Subcutaneous abdominal adipose tissue (tissue), 5 donors: ENCODE results near the gene EPN2.
"Not testable (repeated sequence)": the region's sequence is repeated elsewhere in the genome, so short reads cannot be mapped to it uniquely, and the experiment has no call there.

Experiments
- H3K27ac ChIP-seq: one replicate; pipeline ENCODE4 v1.7.0; 2013; ENCODE audit warnings: low read depth, mild to moderate bottlenecking, inconsistent platforms, low read length, moderate library complexity
- H3K27me3 ChIP-seq, 5 donors: one replicate each; pipeline ENCODE4 v1.7.0; 2013; ENCODE audit warnings: low read length in 5 of 5, inconsistent platforms in 1 of 5; ENCODE audit not compliant: control insufficient read depth in 5 of 5, insufficient read depth in 4 of 5
- H3K36me3 ChIP-seq, 5 donors: one replicate each; pipeline ENCODE4 v1.7.0; 2013; ENCODE audit warnings: low read length in 5 of 5; ENCODE audit not compliant: control insufficient read depth in 5 of 5, insufficient read depth in 5 of 5
- H3K4me1 ChIP-seq, 5 donors: one replicate each; pipeline ENCODE4 v1.7.0; 2013; ENCODE audit warnings: low read length in 5 of 5, mild to moderate bottlenecking in 3 of 5, moderate library complexity in 1 of 5; ENCODE audit not compliant: control insufficient read depth in 5 of 5, insufficient read depth in 5 of 5
- H3K4me3 ChIP-seq, 5 donors: one replicate each; pipeline ENCODE4 v1.7.0; 2013; ENCODE audit warnings: low read length in 5 of 5, low read depth in 1 of 5
- H3K9ac ChIP-seq, 5 donors: one replicate each; pipeline ENCODE4 v1.7.0; 2013; ENCODE audit warnings: low read length in 5 of 5, mild to moderate bottlenecking in 4 of 5, moderate library complexity in 3 of 5
- H3K9me3 ChIP-seq, 5 donors: one replicate each; pipeline ENCODE4 v1.7.0; 2013; ENCODE audit warnings: low read length in 5 of 5; ENCODE audit not compliant: control insufficient read depth in 5 of 5
- donor health status: healthy.
- donor health status: healthy.
- donor health status: healthy.
- donor health status: healthy.
- donor health status: healthy.

EPN2 gene

DNA sequence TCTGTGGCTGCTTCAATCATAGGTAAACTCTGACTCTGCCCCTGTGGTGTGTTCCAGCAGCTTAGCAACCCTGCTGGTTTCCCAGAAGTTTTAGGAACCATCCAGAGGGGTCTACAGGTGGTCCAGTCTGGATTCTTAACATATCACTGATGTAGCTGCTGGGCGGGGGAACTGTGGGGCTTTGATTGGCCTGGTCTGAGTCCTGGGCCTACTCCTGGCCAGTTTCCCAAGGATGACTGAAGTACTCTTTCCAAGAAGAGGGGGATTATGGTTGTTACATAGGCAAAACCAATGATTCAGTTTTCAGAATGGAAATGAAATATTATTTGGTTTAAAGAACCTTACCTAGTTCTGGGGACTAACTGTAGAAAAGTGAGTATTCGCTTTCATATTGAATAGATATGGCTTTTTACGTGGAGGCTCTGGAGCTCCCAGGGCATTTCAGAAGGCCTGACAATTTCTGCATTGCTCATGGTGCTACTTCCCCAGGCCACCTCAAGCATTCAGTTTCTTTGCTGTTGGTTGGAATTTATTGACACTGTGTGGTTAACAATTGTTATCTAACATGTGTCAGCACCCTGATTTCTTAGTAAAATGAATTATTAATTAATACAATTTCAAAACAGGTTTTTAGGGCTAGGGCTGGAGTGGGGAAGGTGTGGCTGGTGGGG is 38.4 kb downstream of the EPN2 start:
- Histone ChIP-seq H3K9ac (no peak overlapping the region), H3K9me3 (no peaks in the 10 kb centered on the region), H3K36me3 (peaks cover 0 to 13% (median 7%) of the 10 kb centered on the region in 5 donors), H3K4me3 (no peak overlapping the region), H3K27ac (no peak overlapping the region), H3K4me1 (peaks cover 0 to 22% (median 9%) of the 10 kb centered on the region in 5 donors), H3K27me3 (no peaks in the 10 kb centered on the region)

DNA sequence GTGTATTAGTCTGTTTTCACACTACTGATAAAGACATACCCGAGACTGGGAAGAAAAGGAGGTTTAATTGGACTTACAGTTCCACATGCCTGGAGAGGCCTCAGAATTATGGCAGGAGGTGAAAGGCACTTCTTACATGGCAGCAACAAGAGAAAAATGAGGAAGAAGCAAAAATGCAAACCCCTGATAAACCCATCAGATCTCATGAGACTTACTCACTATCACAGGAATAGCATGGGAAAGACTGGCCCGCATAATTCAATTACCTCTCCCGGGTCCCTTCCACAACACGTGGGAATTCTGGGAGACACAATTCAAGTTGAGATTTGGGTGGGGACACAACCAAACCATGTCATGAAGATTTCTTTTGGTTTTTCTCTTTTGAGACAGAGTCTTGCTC is 41.1 kb downstream of the EPN2 start:
- peaks cover 1 to 16% (median 10%) of the 10 kb centered on the region in 5 donors for H3K4me1 ChIP-seq
- not testable (repeated sequence) for H3K27me3 ChIP-seq, H3K27ac ChIP-seq

GRCh38 chr17:19278729-19279128 is 41.6 kb downstream of the EPN2 start:
- Histone ChIP-seq H3K4me1 (peaks cover 1 to 18% (median 10%) of the 10 kb centered on the region in 5 donors), H3K27me3 (no peaks in the 10 kb centered on the region), H3K9ac (no peak overlapping the region), H3K27ac (no peak overlapping the region), H3K4me3 (no peak overlapping the region), H3K36me3 (peaks cover 0 to 17% (median 14%) of the 10 kb centered on the region in 5 donors), H3K9me3 (no peaks in the 10 kb centered on the region)

More for the DNA sequence above, 41.1 kb downstream of the EPN2 start:
- H3K36me3 ChIP-seq, result peaks cover 0 to 13% (median 10%) of the 10 kb centered on the region in 5 donors
- H3K9me3 ChIP-seq, H3K9ac ChIP-seq, H3K4me3 ChIP-seq: not testable (repeated sequence)

GRCh38 chr17:19281161-19281560 is 44.0 kb downstream of the EPN2 start:
- Histone ChIP-seq H3K36me3 (peaks cover 0 to 15% (median 9%) of the 10 kb centered on the region in 5 donors), H3K9me3 (no peaks in the 10 kb centered on the region), H3K4me1 (peaks cover 2 to 23% (median 13%) of the 10 kb centered on the region in 5 donors), H3K9ac (no peak overlapping the region), H3K27ac (no peak overlapping the region), H3K27me3 (no peaks in the 10 kb centered on the region), H3K4me3 (no peak overlapping the region)

- Histone ChIP-seq H3K27me3 (no peaks in the 10 kb centered on the region), H3K36me3 (peaks cover 0 to 28% (median 9%) of the 10 kb centered on the region in 5 donors), H3K27ac (no peak overlapping the region), H3K9ac (no peak overlapping the region), H3K4me1 (peaks cover 2 to 30% (median 15%) of the 10 kb centered on the region in 5 donors), H3K4me3 (no peak overlapping the region), H3K9me3 (no peaks in the 10 kb centered on the region)
These were observed 47.1 kb downstream of the EPN2 start for GRCh38 chr17:19284005-19284959.

DNA sequence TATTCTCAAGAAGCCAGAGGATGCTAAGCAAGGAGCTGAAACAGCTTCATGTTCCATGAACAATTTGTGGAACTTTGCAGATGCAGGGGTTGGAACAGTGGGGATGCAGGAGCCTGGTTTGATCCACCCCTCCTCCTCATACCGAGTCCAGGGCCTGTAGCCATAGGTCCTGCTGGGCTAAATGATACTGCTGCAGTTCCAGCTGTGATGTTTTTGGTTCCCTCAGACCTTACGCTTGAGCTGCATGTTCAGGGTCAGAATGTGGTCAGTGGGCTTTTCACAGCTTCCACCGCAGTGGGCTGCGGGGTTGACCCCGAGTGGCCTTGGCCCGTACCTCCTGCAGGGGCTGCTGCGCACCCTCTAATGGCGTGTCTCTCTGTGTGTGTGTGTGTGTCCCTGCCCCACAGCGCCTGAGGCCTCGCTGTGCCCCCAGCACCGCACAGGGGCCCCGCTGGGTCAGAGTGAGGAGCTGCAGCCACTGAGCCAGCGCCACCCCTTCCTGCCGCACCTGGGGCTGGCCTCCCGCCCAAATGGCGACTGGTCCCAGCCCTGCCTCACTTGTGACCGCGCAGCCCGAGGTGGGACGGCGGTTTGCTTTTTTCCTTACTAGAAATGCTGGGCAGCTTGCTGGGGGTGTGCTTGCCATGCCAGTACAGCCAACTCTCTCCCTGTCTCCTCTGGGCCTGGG is 48.2 kb downstream of the EPN2 start:
- Histone ChIP-seq H3K9ac (no peak overlapping the region), H3K4me1 (peaks cover 3 to 36% (median 21%) of the 10 kb centered on the region in 5 donors), H3K9me3 (no peaks in the 10 kb centered on the region), H3K27me3 (no peaks in the 10 kb centered on the region), H3K36me3 (peaks cover 0 to 28% (median 9%) of the 10 kb centered on the region in 5 donors), H3K27ac (no peak overlapping the region), H3K4me3 (no peak overlapping the region)

DNA sequence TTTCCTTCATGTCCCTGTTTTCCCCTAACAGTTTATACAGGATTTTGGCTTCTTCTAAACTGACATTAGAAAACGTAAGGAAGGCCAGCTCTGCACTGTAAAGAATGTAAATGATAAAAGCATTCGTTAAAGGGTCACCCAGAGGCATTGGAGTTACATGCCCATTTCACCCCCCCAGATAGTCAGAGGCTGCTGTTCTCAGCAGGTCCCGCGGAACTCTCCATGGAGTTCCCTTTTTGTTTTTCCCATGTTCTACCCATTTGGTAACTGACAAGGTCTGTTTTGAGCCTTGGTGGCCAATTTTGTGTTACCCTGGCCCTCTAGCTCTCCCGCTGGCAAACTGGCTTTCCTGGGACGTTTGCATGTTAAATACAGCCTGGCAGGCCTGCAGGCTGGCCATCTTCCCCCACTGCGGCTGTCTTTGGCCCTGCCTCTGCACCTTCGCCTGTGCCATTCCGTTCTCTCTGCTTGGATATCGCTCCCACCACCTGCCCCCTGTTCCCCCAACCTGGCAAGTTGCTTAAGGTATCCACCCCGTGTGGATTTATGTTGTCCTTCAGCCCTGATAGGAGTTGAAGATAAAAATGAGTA is 49.7 kb downstream of the EPN2 start:
- H3K9ac ChIP-seq, result no peak overlapping the region
- peaks cover 3 to 39% (median 16%) of the 10 kb centered on the region in 5 donors for H3K4me1 ChIP-seq
- no peak overlapping the region for H3K4me3 ChIP-seq
- H3K27me3 ChIP-seq, result no peaks in the 10 kb centered on the region
- peaks cover 0 to 28% (median 9%) of the 10 kb centered on the region in 5 donors for H3K36me3 ChIP-seq
- H3K9me3 ChIP-seq, result no peaks in the 10 kb centered on the region
- H3K27ac ChIP-seq, result no peak overlapping the region

DNA sequence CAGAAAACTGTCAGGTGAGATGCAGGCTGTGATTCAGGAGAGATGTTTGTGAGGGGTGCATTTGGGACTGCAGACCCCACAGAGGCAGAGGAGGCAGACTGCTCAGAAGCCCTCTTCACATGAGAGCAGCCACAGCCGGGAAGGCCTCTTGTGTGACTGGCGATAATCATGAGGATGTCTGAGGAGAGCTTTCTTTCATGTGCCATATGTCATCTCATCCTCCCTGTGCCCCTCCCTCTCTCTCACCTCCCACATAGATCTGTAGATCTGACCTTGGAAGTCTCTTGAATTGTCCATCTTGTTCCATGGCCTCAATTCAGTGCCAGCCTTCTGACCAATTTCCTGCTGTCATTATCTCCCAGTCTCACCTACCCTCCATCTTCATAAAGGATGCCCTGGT is 50.5 kb downstream of the EPN2 start:
- Histone ChIP-seq H3K4me1 (peaks cover 3 to 39% (median 16%) of the 10 kb centered on the region in 5 donors), H3K27me3 (no peaks in the 10 kb centered on the region), H3K27ac (no peak overlapping the region), H3K9ac (no peak overlapping the region), H3K4me3 (no peak overlapping the region), H3K9me3 (no peaks in the 10 kb centered on the region), H3K36me3 (peaks cover 0 to 28% (median 9%) of the 10 kb centered on the region in 5 donors)

DNA sequence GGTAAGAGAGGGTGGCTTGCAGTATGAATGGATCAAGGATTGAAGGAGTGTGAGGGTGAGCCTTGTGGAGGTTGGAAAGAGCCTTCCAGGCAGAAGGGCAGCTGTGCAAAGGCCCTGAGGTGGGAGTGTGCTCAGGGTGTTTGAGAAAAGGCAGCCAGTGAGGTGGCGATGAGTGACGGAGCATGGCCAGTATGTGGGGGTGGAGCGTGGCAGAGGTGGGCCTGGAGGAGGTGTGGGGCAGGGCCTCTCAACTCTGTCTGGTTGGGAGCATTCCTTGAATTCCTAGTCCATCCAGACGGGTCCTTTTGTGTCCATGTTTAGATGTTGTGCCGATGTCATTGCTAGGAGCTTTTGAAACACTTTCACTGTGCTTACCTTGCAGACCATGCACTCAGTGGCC is 51.3 kb downstream of the EPN2 start:
- H3K27me3 ChIP-seq, result no peaks in the 10 kb centered on the region
- H3K9ac ChIP-seq, result no peak overlapping the region
- no peaks in the 10 kb centered on the region for H3K9me3 ChIP-seq
- H3K27ac ChIP-seq, result no peak overlapping the region
- H3K4me3 ChIP-seq, result no peak overlapping the region
- H3K36me3 ChIP-seq, result peaks cover 0 to 21% (median 4%) of the 10 kb centered on the region in 5 donors
- peaks cover 3 to 39% (median 16%) of the 10 kb centered on the region in 5 donors for H3K4me1 ChIP-seq
